ENCODE measurements around the gene MMUT.

- TF ChIP-seq CTCF (conservative IDR thresholded peaks at IDR 0.05; ENCODE audit: low read depth in 2 of 2) (no peak), JUNB (IDR thresholded peaks at IDR 0.05; ENCODE audit: unreplicated experiment) (no peak), EZH2 (IDR thresholded peaks at IDR 0.05; ENCODE audit: low read depth, unreplicated experiment) (no peak), ZNF462 (CRISPR knock-in tag; IDR thresholded peaks at IDR 0.05) (no peak), STAT1 (IDR thresholded peaks at IDR 0.05; ENCODE audit: unreplicated experiment) (no peak), POLR2AphosphoS5 (IDR thresholded peaks at IDR 0.05; ENCODE audit: low read depth) (no peak), CREB1 (CRISPR knock-in tag; IDR thresholded peaks at IDR 0.05; ENCODE audit: low read depth) (no peak), EZH2phosphoT487 (IDR thresholded peaks at IDR 0.05; ENCODE audit: unreplicated experiment) (no peak), ZNF331 (CRISPR knock-in tag; IDR thresholded peaks at IDR 0.05; ENCODE audit: low read depth) (no peak), NANOG (IDR thresholded peaks at IDR 0.05; ENCODE audit: borderline replicate concordance) (no peak), ZNF114 (CRISPR knock-in tag; IDR thresholded peaks at IDR 0.05) (no peak)
- TF ChIP-seq, protein P1, sequence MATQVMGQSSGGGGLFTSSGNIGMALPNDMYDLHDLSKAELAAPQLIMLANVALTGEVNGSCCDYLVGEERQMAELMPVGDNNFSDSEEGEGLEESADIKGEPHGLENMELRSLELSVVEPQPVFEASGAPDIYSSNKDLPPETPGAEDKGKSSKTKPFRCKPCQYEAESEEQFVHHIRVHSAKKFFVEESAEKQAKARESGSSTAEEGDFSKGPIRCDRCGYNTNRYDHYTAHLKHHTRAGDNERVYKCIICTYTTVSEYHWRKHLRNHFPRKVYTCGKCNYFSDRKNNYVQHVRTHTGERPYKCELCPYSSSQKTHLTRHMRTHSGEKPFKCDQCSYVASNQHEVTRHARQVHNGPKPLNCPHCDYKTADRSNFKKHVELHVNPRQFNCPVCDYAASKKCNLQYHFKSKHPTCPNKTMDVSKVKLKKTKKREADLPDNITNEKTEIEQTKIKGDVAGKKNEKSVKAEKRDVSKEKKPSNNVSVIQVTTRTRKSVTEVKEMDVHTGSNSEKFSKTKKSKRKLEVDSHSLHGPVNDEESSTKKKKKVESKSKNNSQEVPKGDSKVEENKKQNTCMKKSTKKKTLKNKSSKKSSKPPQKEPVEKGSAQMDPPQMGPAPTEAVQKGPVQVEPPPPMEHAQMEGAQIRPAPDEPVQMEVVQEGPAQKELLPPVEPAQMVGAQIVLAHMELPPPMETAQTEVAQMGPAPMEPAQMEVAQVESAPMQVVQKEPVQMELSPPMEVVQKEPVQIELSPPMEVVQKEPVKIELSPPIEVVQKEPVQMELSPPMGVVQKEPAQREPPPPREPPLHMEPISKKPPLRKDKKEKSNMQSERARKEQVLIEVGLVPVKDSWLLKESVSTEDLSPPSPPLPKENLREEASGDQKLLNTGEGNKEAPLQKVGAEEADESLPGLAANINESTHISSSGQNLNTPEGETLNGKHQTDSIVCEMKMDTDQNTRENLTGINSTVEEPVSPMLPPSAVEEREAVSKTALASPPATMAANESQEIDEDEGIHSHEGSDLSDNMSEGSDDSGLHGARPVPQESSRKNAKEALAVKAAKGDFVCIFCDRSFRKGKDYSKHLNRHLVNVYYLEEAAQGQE (IDR thresholded peaks at IDR 0.05; ENCODE audit: unreplicated experiment) = no peak
- TF ChIP-seq, protein P2, sequence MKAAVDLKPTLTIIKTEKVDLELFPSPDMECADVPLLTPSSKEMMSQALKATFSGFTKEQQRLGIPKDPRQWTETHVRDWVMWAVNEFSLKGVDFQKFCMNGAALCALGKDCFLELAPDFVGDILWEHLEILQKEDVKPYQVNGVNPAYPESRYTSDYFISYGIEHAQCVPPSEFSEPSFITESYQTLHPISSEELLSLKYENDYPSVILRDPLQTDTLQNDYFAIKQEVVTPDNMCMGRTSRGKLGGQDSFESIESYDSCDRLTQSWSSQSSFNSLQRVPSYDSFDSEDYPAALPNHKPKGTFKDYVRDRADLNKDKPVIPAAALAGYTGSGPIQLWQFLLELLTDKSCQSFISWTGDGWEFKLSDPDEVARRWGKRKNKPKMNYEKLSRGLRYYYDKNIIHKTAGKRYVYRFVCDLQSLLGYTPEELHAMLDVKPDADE (IDR thresholded peaks at IDR 0.05) = no peak
These were observed 5.0 kb upstream of the MMUT start for GRCh38 chr6:49468042-49468441.

Data from GM23338 (cell line).